H1 (cell line): ENCODE data around the gene SORCS3. TPM values are rescaled to one million over a fixed set of nuclear protein-coding genes. Genes with fewer than 3 reads are reported as not detected.

Source experiments
- CEBPB ChIP-seq: IDR thresholded peaks from 2 replicates; pipeline ENCODE4 v1.6.1; 2012; ENCODE audit warnings: low read depth, low read length
- MAFK ChIP-seq: IDR thresholded peaks from 2 replicates; pipeline ENCODE4 v1.6.1; 2012; ENCODE audit warnings: low read depth, mild to moderate bottlenecking, improper control_type of control experiment, low read length
- USF2 ChIP-seq: IDR thresholded peaks from 2 replicates; pipeline ENCODE4 v1.6.1; 2011; ENCODE audit warnings: low read length, improper control_type of control experiment
- polyA plus RNA-seq, 7 experiments: library from polyadenylated mRNA; depleted of rRNA in 3 of 7; stranded (reverse) in 5 of 7; unstranded in 2 of 7; fragments of >200 nt in 5 of 7; fragments of 200-250 nt in 2 of 7; gene quantifications; 1 replicate in 5 of 7; 2 replicates in 1 of 7; 4 replicates in 1 of 7; pipeline versions ENCODE4 v1.2.1 to v1.2.3, GENCODE V29; 2011 to 2013; ENCODE audit warnings: missing spikeins in 2 of 7, mixed read lengths in 2 of 7
- total RNA-seq: library from RNA; stranded (reverse); fragmentation: NEBNext Ultra II Directional; extraction: Animal tissue kit (Norgen Biotek cat#: 25700); gene quantifications from 2 replicates; pipeline ENCODE4 v1.2.1, GENCODE V29; 2021

Gene SORCS3
- total and polyA plus RNA-seq, 2 of the 8 experiments (the other 6 are each of a cell fraction or from before 2014, with no cell fraction given) = 0.26 to 0.88 TPM

DNA sequence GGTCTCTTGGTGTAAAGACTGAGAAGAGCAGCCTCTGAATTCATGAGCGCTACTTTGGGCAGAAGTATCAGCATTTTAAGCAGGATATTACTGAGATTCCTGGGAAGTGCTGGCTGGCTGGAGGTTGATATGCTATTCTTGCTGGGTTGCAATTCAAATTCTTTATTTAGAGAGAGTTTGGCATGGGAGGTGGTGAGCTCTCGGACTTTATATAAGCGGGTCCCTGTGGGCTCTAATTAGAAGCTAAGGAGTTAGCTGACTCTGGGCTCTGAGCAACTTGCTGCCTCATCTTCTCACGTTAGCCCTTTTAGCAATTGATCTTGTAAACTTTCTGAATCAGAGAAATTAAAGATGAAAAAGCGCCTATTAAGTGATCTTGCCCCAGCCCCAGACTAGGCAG lies 430.9 kb downstream of the SORCS3 start (continued):
- no peak for TF ChIP-seq USF2
- TF ChIP-seq CEBPB = no peak
- TF ChIP-seq MAFK = no peak
- TF ChIP-seq, all 59 proteins: peak for 0
